AG08395 (cell line): ENCODE measurements around the gene CYB5A.

Source experiments
- DNase-seq: peaks from one replicate; pipeline ENCODE4 v3.0.0; 2012; ENCODE audit warnings: mixed read lengths, low spot score

CYB5A gene

DNA sequence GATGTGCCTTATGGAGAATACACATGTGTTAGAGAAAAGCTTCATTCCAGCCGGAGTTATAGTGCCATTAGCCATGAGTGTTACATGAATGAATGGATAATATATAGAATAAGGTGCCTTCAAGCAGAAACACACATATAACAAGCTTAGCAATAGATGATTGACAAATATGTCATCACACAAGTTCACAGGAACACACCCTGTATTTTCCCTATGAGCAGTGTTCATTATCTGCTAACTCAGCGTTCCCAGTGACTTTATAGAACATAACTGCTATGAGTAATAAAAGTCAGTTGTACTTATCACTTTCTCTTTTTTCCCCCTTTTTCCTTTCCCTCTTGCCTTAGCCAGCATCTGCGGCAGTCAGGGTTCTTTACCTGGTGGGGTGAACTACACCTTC, 78.3 kb downstream of the CYB5A start:
- no peak for DNase-seq

DNA sequence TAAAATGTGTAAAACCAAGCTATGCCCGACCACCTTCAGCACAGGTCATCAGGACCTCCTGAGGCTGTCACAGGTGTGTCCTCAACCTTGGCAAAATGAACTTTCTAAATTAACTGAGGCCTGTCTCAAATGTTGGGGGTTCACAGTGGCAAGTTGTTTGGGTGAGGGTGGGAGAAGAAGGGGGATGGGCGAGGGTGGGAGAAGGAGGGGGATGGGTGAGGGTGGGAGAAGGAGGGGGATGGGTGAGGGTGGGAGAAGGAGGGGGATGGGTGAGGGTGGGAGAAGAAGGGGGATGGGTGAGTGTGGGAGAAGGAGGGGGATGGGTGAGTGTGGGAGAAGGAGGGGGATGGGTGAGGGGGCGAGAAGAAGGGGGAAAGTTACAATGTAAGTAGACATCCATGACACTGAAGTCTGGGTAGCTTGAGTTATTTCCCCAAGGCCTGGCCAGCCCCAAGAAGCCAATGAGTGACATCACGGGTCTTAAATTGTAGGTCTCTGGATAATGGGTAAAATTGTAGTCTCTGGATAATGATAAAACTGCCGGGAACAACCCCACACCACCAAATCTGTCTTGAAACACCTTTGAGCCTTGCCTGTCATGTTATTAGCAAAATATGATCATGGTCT, 87.1 kb downstream of the CYB5A start:
- DNase-seq, result no peak

DNA sequence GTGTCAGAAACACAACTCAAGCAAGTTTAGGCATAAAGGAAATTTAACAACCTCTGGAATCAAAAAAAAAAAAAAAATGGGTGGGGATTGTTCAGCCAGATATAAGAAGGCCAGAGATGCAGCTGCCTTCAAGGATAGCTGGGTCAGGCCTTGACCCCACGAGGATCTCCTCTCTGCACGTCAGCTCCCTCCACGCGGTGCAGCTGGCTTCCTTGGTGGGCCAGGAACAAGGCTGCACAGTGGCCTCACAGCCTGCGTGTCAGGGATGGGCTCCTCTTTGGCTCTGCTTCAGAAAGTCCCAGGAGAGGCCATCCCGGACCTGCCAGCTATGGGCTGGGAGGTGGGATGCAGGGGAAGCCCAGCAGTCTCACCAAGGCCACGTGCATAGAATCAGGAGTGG, 88.0 kb downstream of the CYB5A start:
- DNase-seq, result no peak
